ENCODE measurements around the gene CT47C1. TPM values are rescaled to one million over a fixed set of nuclear protein-coding genes. Genes with fewer than 3 reads are reported as not detected.

CT47C1 gene
- total and polyA plus RNA-seq, 2 of the 8 experiments (the other 6 are each of a cell fraction or from before 2014, with no cell fraction given) = not detected

GRCh38 chrX:119093991-119094735 is 21.4 kb downstream of the CT47C1 start:
- H3K9ac ChIP-seq (replicated peaks in 1 of 4; ENCODE audit: extremely low read depth in 1 of 4, low read depth in 3 of 4, low read length in 3 of 4) = no peak overlapping the region

More at GRCh38 chrX:119093991-119094735, 21.4 kb downstream of the CT47C1 start:
- no peak overlapping the region for H3K18ac ChIP-seq (ENCODE audit: extremely low read depth, low read length)
- no peak overlapping the region for H4K91ac ChIP-seq (replicated peaks; ENCODE audit: insufficient read length, low read length)
- TF ChIP-seq KDM1A (IDR thresholded peaks at IDR 0.05; ENCODE audit: borderline replicate concordance, low read length) (no peak), GABPA (IDR thresholded peaks at IDR 0.05; ENCODE audit: borderline replicate concordance, insufficient read depth, low read length) (no peak), TBP (IDR thresholded peaks at IDR 0.05; ENCODE audit: low read depth, low read length) (no peak), ASH2L (IDR thresholded peaks at IDR 0.05; ENCODE audit: low read length) (no peak), KDM4A (IDR thresholded peaks at IDR 0.05; ENCODE audit: low read depth, low read length, severe bottlenecking) (no peak), CHD1 (IDR thresholded peaks at IDR 0.05; ENCODE audit: low read depth, low read length) (no peak), GTF2F1 (IDR thresholded peaks at IDR 0.05; ENCODE audit: borderline replicate concordance, low read depth, low read length) (no peak), EZH2 (IDR thresholded peaks at IDR 0.05; ENCODE audit: low read depth, low read length, severe bottlenecking) (no peak), MAX (IDR thresholded peaks at IDR 0.05) (no peak)
- no peak overlapping the region for H2AK5ac ChIP-seq (ENCODE audit: low read depth, low read length)
- H3K79me1 ChIP-seq (ENCODE audit: low read depth, low read length) = no peaks in the 10 kb centered on the region
- H2AFZ ChIP-seq (ENCODE audit: low read length) = no peak overlapping the region
- POLR2A ChIA-PET (ENCODE audit: partially characterized antibody) = no interaction called here
- no peaks in the 10 kb centered on the region for H3K36me3 ChIP-seq (ENCODE audit: control insufficient read depth in 2 of 4, insufficient read depth in 4 of 4, low read length in 3 of 4)
- no peak overlapping the region for H3K14ac ChIP-seq (ENCODE audit: insufficient read length)
- no peak overlapping the region for H2BK15ac ChIP-seq (ENCODE audit: low read length)
- no peaks in the 10 kb centered on the region for H3K79me2 ChIP-seq (ENCODE audit: control insufficient read depth in 1 of 2, insufficient read depth in 2 of 2, low read length in 2 of 2)
- no peaks in the 10 kb centered on the region for H3K23me2 ChIP-seq (ENCODE audit: low read depth, low read length)
- no peak overlapping the region for H3K4me3 ChIP-seq (ENCODE audit: extremely low read depth in 1 of 4, insufficient read depth in 2 of 4, low read depth in 3 of 4, low read length in 4 of 4)
- no peak overlapping the region for H2BK12ac ChIP-seq (ENCODE audit: low read depth, low read length)
- no peak for DNase-seq (ENCODE audit: low read depth in 1 of 2, low spot score in 2 of 2)
- H3K27ac ChIP-seq (ENCODE audit: low read depth, low read length) = no peak overlapping the region
- FAIRE-seq = no peak
- H3K4me2 ChIP-seq (ENCODE audit: insufficient read depth in 1 of 2, low read depth in 2 of 2, low read length in 2 of 2) = no peak overlapping the region
- no peak overlapping the region for H2BK120ac ChIP-seq (replicated peaks; ENCODE audit: low read depth, low read length)
- H4K20me1 ChIP-seq (replicated peaks in 1 of 2; ENCODE audit: control insufficient read depth in 1 of 2, insufficient read depth in 2 of 2, low read length in 2 of 2) = no peaks in the 10 kb centered on the region
- H4K5ac ChIP-seq (ENCODE audit: insufficient read length, low read depth, low read length) = no peak overlapping the region
- H3K4me1 ChIP-seq (replicated peaks in 1 of 4; ENCODE audit: control insufficient read depth in 3 of 4, insufficient read depth in 4 of 4, low read length in 3 of 4) = 0 out of 7 replicates have a peak, but pooled peaks cover 0 to 2% (median 0%) of the 10 kb centered on the region in 4 experiments
- H3K9me3 ChIP-seq (ENCODE audit: insufficient read depth in 2 of 2, low read depth in 1 of 2, low read length in 1 of 2) = no peaks in the 10 kb centered on the region
- WGBS, 2 experiments (ENCODE audit: extremely low coverage in 1 of 2, insufficient coverage in 1 of 2, insufficient read length in 1 of 2, insufficient replicate concordance in 2 of 2, low coverage in 1 of 2, low lambda C conversion rate in 2 of 2, missing lambda C conversion rate in 1 of 2) = 85% methylated on average over 7 of the region's 7 CpGs; no CpG with 5 or more reads in 1 of the 2 experiments
- H3K4ac ChIP-seq (replicated peaks; ENCODE audit: insufficient read length, low read depth, low read length) = no peak overlapping the region
- no peaks in the 10 kb centered on the region for H3K27me3 ChIP-seq (replicated peaks in 1 of 4; ENCODE audit: control insufficient read depth in 3 of 4, extremely low read depth in 1 of 4, insufficient read depth in 3 of 4, low read length in 3 of 4)
- no peak overlapping the region for H2BK20ac ChIP-seq (ENCODE audit: low read length)
- H3K23ac ChIP-seq (ENCODE audit: insufficient read length) = no peak overlapping the region
- no peak overlapping the region for H3K56ac ChIP-seq (replicated peaks; ENCODE audit: insufficient read length, low read depth, low read length)
- H2BK5ac ChIP-seq (ENCODE audit: low read depth, low read length) = no peak overlapping the region
- CTCF ChIA-PET (ENCODE audit: partially characterized antibody) = interaction anchor here (0.8 to 3.4 kb wide), 2 partner anchors 11 to 21 kb away, joined by 3 to 9 read pairs; no protein-coding TSS in a partner anchor
- H4K8ac ChIP-seq (ENCODE audit: extremely low read depth, insufficient read depth, low read length) = no peak overlapping the region
